ENCODE measurements around the gene ZNF609.

GRCh38 chr15:64693134-64693533 lies 232.8 kb downstream of the ZNF609 start:
- TF ChIP-seq ISL1 (CRISPR knock-in tag; IDR thresholded peaks at IDR 0.05) (no peak), CSDC2 (CRISPR knock-in tag; IDR thresholded peaks at IDR 0.05) (no peak), RARB (CRISPR knock-in tag; IDR thresholded peaks at IDR 0.05) (no peak)

All from SK-N-SH treated with all-trans-retinoic acid at 6 μM for 48 hours (cell line).